ENCODE measurements around the gene NPLOC4.

Gene NPLOC4

GRCh38 chr17:81578561-81579225 is 58.2 kb downstream of the NPLOC4 start:
- no peak for TF ChIP-seq CTCF (IDR thresholded peaks at IDR 0.05)

- TF ChIP-seq CTCF (IDR thresholded peaks at IDR 0.05) = no peak
Measured at GRCh38 chr17:81578038-81578441, 58.9 kb downstream of the NPLOC4 start.

GRCh38 chr17:81577278-81578000 is 59.5 kb downstream of the NPLOC4 start:
- no peak for TF ChIP-seq CTCF (IDR thresholded peaks at IDR 0.05)

- TF ChIP-seq CTCF (IDR thresholded peaks at IDR 0.05) = no peak
Measured at GRCh38 chr17:81576621-81577277, 60.2 kb downstream of the NPLOC4 start.

- no peak for TF ChIP-seq CTCF (IDR thresholded peaks at IDR 0.05)
Measured at GRCh38 chr17:81575836-81576235, 61.1 kb downstream of the NPLOC4 start.

- TF ChIP-seq CTCF (IDR thresholded peaks at IDR 0.05) = no peak
Measured at GRCh38 chr17:81574643-81574956, 62.3 kb downstream of the NPLOC4 start.

- TF ChIP-seq CTCF (IDR thresholded peaks at IDR 0.05) = no peak
Measured at GRCh38 chr17:81573794-81574642, 62.9 kb downstream of the NPLOC4 start.

Measured in LNCAP (cell line).